ENCODE measurements around the gene UBASH3A.
A peak's percentile ranks its signal among the peaks of the same experiment; 100 is the strongest.

Gene UBASH3A

GRCh38 chr21:42403611-42404231 lies at the start of gene UBASH3A:
Gene UBASH3A (plus strand): TSS chr21:42403902. CDS start chr21:42403946, 44 bp downstream.
- peak; percentile 54 for DNase-seq

- no peak for DNase-seq
Observed at GRCh38 chr21:42356046-42356445, 47.7 kb upstream of the UBASH3A start.

GRCh38 chr21:42356650-42357049 lies 47.1 kb upstream of the UBASH3A start:
- no peak for DNase-seq

- no peak for DNase-seq
Observed at GRCh38 chr21:42357307-42357706, 46.4 kb upstream of the UBASH3A start.

GRCh38 chr21:42358261-42358660 lies 45.4 kb upstream of the UBASH3A start:
- no peak for DNase-seq

- DNase-seq, result no peak
Observed at GRCh38 chr21:42358937-42359336, 44.8 kb upstream of the UBASH3A start.

- no peak for DNase-seq
Observed at GRCh38 chr21:42360317-42360716, 43.4 kb upstream of the UBASH3A start.

GRCh38 chr21:42361286-42361685 lies 42.4 kb upstream of the UBASH3A start:
- DNase-seq, result no peak

GRCh38 chr21:42362198-42362597 lies 41.5 kb upstream of the UBASH3A start:
- DNase-seq, result no peak

- DNase-seq, result no peak
Observed at GRCh38 chr21:42362700-42363099, 41.0 kb upstream of the UBASH3A start.

- no peak for DNase-seq
Observed at GRCh38 chr21:42363312-42363711, 40.4 kb upstream of the UBASH3A start.

- DNase-seq, result no peak
Observed at GRCh38 chr21:42364304-42364865, 39.3 kb upstream of the UBASH3A start.

GRCh38 chr21:42365770-42366169 lies 37.9 kb upstream of the UBASH3A start:
- no peak for DNase-seq

GRCh38 chr21:42366292-42367010 lies 37.3 kb upstream of the UBASH3A start, which contains the start of gene TFF1:
Gene TFF1 (minus strand): TSS chr21:42366535. CDS start chr21:42366495, 40 bp downstream.
- DNase-seq, result no peak

- DNase-seq, result no peak
Observed at GRCh38 chr21:42367367-42368165, 36.1 kb upstream of the UBASH3A start.

- no peak for DNase-seq
Observed at GRCh38 chr21:42369821-42370220, 33.9 kb upstream of the UBASH3A start.

- no peak for DNase-seq
Observed at GRCh38 chr21:42370894-42371654, 32.6 kb upstream of the UBASH3A start.

- DNase-seq, result no peak
Observed at GRCh38 chr21:42373196-42373907, 30.4 kb upstream of the UBASH3A start.

GRCh38 chr21:42373908-42374455 lies 29.7 kb upstream of the UBASH3A start:
- no peak for DNase-seq

GRCh38 chr21:42374457-42374856 lies 29.2 kb upstream of the UBASH3A start:
- DNase-seq, result no peak

GRCh38 chr21:42374864-42375499 lies 28.7 kb upstream of the UBASH3A start:
- DNase-seq, result no peak
